Measurements from ENCODE around the gene FAM200C. TPM values are rescaled to one million over a fixed set of nuclear protein-coding genes. Genes with fewer than 3 reads are reported as not detected.

The FAM200C gene
- total RNA-seq, 5 donors from 2014 or later (not counting 1 experiment from before 2014, with no cell fraction given): 0.12 to 0.76 (median 0.58) TPM; not detected in 1

- Mint-ChIP-seq H3K27ac (no peak overlapping the region), H3K4me3 (no peak overlapping the region), H3K36me3 (peaks cover 9% of the 10 kb centered on the region), H3K9me3 (peaks cover 9 to 22% (median 10%) of the 10 kb centered on the region in 3 donors), H3K4me1 (no peaks in the 10 kb centered on the region), H3K27me3 (peaks cover 8 to 9% of the 10 kb centered on the region in 2 donors)
- H3K27ac ChIP-seq (ENCODE audit: low read length): no peak overlapping the region
- H3K9me3 ChIP-seq: no peaks in the 10 kb centered on the region
- no peak for DNase-seq
- H3K4me1 ChIP-seq (ENCODE audit: control insufficient read depth in 1 of 2, extremely low read depth in 1 of 2, insufficient read depth in 2 of 2, low read length in 2 of 2): no peaks in the 10 kb centered on the region
- H3K27me3 ChIP-seq (replicated peaks in 1 of 2; ENCODE audit: control insufficient read depth in 2 of 2, extremely low read depth in 1 of 2, insufficient read depth in 2 of 2, low read length in 1 of 2): no peaks in the 10 kb centered on the region
- no CpG with 5 or more reads among the region's 1 CpG for WGBS (ENCODE audit: insufficient coverage)
- ATAC-seq (replicated peaks in 1 of 4): no peak
- ChIA-PET POLR2A (no interaction called here), CTCF (no interaction called here)
- H3K4me3 ChIP-seq (ENCODE audit: control insufficient read depth in 1 of 2, extremely low read depth in 1 of 2, low read length in 1 of 2): no peak overlapping the region
- no peaks in the 10 kb centered on the region for H3K36me3 ChIP-seq (ENCODE audit: control insufficient read depth in 2 of 2, extremely low read depth in 1 of 2, insufficient read depth in 1 of 2, low read length in 1 of 2)
Measured at GRCh38 chr5:160384681-160385080, 15.2 kb downstream of the FAM200C start.

- no peak overlapping the region for H3K4me3 ChIP-seq (ENCODE audit: control insufficient read depth in 1 of 2, extremely low read depth in 1 of 2, low read length in 1 of 2)
- Mint-ChIP-seq H3K27me3 (peaks cover 15% of the 10 kb centered on the region in 2 donors), H3K4me1 (no peaks in the 10 kb centered on the region), H3K27ac (no peak overlapping the region), H3K9me3 (peaks cover 0 to 9% (median 0%) of the 10 kb centered on the region in 3 donors), H3K4me3 (no peak overlapping the region), H3K36me3 (peaks cover under 1% of the 10 kb centered on the region)
- 66% methylated on average over 2 of the region's 3 CpGs for WGBS (ENCODE audit: insufficient coverage)
- ChIA-PET POLR2A (no interaction called here), CTCF (no interaction called here)
- ATAC-seq (replicated peaks in 1 of 4) (no peak), DNase-seq (no peak)
- H3K36me3 ChIP-seq (ENCODE audit: control insufficient read depth in 2 of 2, extremely low read depth in 1 of 2, insufficient read depth in 1 of 2, low read length in 1 of 2): no peaks in the 10 kb centered on the region
- no peak overlapping the region for H3K27ac ChIP-seq (ENCODE audit: low read length)
- H3K4me1 ChIP-seq (ENCODE audit: control insufficient read depth in 1 of 2, extremely low read depth in 1 of 2, insufficient read depth in 2 of 2, low read length in 2 of 2): no peaks in the 10 kb centered on the region
- H3K9me3 ChIP-seq: no peaks in the 10 kb centered on the region
- no peaks in the 10 kb centered on the region for H3K27me3 ChIP-seq (replicated peaks in 1 of 2; ENCODE audit: control insufficient read depth in 2 of 2, extremely low read depth in 1 of 2, insufficient read depth in 2 of 2, low read length in 1 of 2)
Measured at GRCh38 chr5:160382346-160382745, 17.5 kb downstream of the FAM200C start.

GRCh38 chr5:160380041-160380440, 19.8 kb downstream of the FAM200C start:
- Mint-ChIP-seq H3K4me1 (no peaks in the 10 kb centered on the region), H3K9me3 (no peaks in the 10 kb centered on the region), H3K4me3 (no peak overlapping the region), H3K27ac (no peak overlapping the region), H3K36me3 (no peaks in the 10 kb centered on the region), H3K27me3 (peaks cover 25 to 29% of the 10 kb centered on the region in 2 donors)
- DNase-seq (no peak), ATAC-seq (replicated peaks in 1 of 4) (no peak)
- Histone ChIP-seq H3K4me1 (ENCODE audit: control insufficient read depth in 1 of 2, extremely low read depth in 1 of 2, insufficient read depth in 2 of 2, low read length in 2 of 2) (no peaks in the 10 kb centered on the region), H3K4me3 (ENCODE audit: control insufficient read depth in 1 of 2, extremely low read depth in 1 of 2, low read length in 1 of 2) (no peak overlapping the region), H3K27me3 (replicated peaks in 1 of 2; ENCODE audit: control insufficient read depth in 2 of 2, extremely low read depth in 1 of 2, insufficient read depth in 2 of 2, low read length in 1 of 2) (no peaks in the 10 kb centered on the region), H3K9me3 (no peaks in the 10 kb centered on the region), H3K36me3 (ENCODE audit: control insufficient read depth in 2 of 2, extremely low read depth in 1 of 2, insufficient read depth in 1 of 2, low read length in 1 of 2) (no peaks in the 10 kb centered on the region), H3K27ac (ENCODE audit: low read length) (no peak overlapping the region)
- ChIA-PET CTCF (interaction anchor here (0.6 to 0.9 kb wide), 3 partner anchors 11 to 1107 kb away, joined by 3 to 4 read pairs (median 3); no protein-coding TSS in a partner anchor), POLR2A (interaction anchor here (0.5 kb wide), 2 partner anchors 9 to 42 kb away, joined by 3 to 5 read pairs; partner anchors contain the start of gene PTTG1 (in 1 of the 2))
- no CpG with 5 or more reads among the region's 2 CpGs for WGBS (ENCODE audit: insufficient coverage)

- H3K9me3 ChIP-seq: no peaks in the 10 kb centered on the region
- Mint-ChIP-seq H3K27ac (no peak overlapping the region), H3K4me3 (no peak overlapping the region), H3K9me3 (no peaks in the 10 kb centered on the region), H3K36me3 (no peaks in the 10 kb centered on the region), H3K4me1 (no peaks in the 10 kb centered on the region), H3K27me3 (peaks cover 30 to 31% of the 10 kb centered on the region in 2 donors)
- CTCF ChIA-PET: interaction anchor here (0.6 to 0.9 kb wide), 3 partner anchors 11 to 1106 kb away, joined by 3 to 4 read pairs (median 3); no protein-coding TSS in a partner anchor
- H3K27me3 ChIP-seq (replicated peaks in 1 of 2; ENCODE audit: control insufficient read depth in 2 of 2, extremely low read depth in 1 of 2, insufficient read depth in 2 of 2, low read length in 1 of 2): no peaks in the 10 kb centered on the region
- POLR2A ChIA-PET: no interaction called here
- no peak overlapping the region for H3K4me3 ChIP-seq (ENCODE audit: control insufficient read depth in 1 of 2, extremely low read depth in 1 of 2, low read length in 1 of 2)
- H3K4me1 ChIP-seq (ENCODE audit: control insufficient read depth in 1 of 2, extremely low read depth in 1 of 2, insufficient read depth in 2 of 2, low read length in 2 of 2): no peaks in the 10 kb centered on the region
- H3K36me3 ChIP-seq (ENCODE audit: control insufficient read depth in 2 of 2, extremely low read depth in 1 of 2, insufficient read depth in 1 of 2, low read length in 1 of 2): no peaks in the 10 kb centered on the region
- ATAC-seq (replicated peaks in 1 of 4) (no peak), DNase-seq (no peak)
- WGBS (ENCODE audit: insufficient coverage): 21% methylated on average over 2 of the region's 4 CpGs
- H3K27ac ChIP-seq (ENCODE audit: low read length): no peak overlapping the region
Measured at GRCh38 chr5:160379511-160379910, 20.3 kb downstream of the FAM200C start.

- Histone ChIP-seq H3K4me1 (ENCODE audit: control insufficient read depth in 1 of 2, extremely low read depth in 1 of 2, insufficient read depth in 2 of 2, low read length in 2 of 2) (no peaks in the 10 kb centered on the region), H3K36me3 (ENCODE audit: control insufficient read depth in 2 of 2, extremely low read depth in 1 of 2, insufficient read depth in 1 of 2, low read length in 1 of 2) (no peaks in the 10 kb centered on the region), H3K4me3 (ENCODE audit: control insufficient read depth in 1 of 2, extremely low read depth in 1 of 2, low read length in 1 of 2) (no peak overlapping the region), H3K9me3 (no peaks in the 10 kb centered on the region), H3K27me3 (replicated peaks in 1 of 2; ENCODE audit: control insufficient read depth in 2 of 2, extremely low read depth in 1 of 2, insufficient read depth in 2 of 2, low read length in 1 of 2) (no peaks in the 10 kb centered on the region), H3K27ac (ENCODE audit: low read length) (no peak overlapping the region)
- WGBS (ENCODE audit: insufficient coverage): no CpG with 5 or more reads among the region's 2 CpGs
- no peak for DNase-seq
- H3K4me3 Mint-ChIP-seq: no peak overlapping the region
- ChIA-PET POLR2A (no interaction called here), CTCF (no interaction called here)
- H3K36me3 Mint-ChIP-seq: no peaks in the 10 kb centered on the region
- no peaks in the 10 kb centered on the region for H3K9me3 Mint-ChIP-seq
- no peak overlapping the region for H3K27ac Mint-ChIP-seq
- peaks cover 31 to 40% of the 10 kb centered on the region in 2 donors for H3K27me3 Mint-ChIP-seq
- H3K4me1 Mint-ChIP-seq: no peaks in the 10 kb centered on the region
- ATAC-seq (replicated peaks in 1 of 4): no peak
Measured at GRCh38 chr5:160378330-160378729, 21.5 kb downstream of the FAM200C start.

- Mint-ChIP-seq H3K9me3 (no peaks in the 10 kb centered on the region), H3K27ac (no peak overlapping the region), H3K27me3 (peaks cover 37 to 47% of the 10 kb centered on the region in 2 donors), H3K36me3 (no peaks in the 10 kb centered on the region), H3K4me1 (no peaks in the 10 kb centered on the region), H3K4me3 (no peak overlapping the region)
- Histone ChIP-seq H3K4me1 (ENCODE audit: control insufficient read depth in 1 of 2, extremely low read depth in 1 of 2, insufficient read depth in 2 of 2, low read length in 2 of 2) (no peaks in the 10 kb centered on the region), H3K9me3 (no peaks in the 10 kb centered on the region), H3K27ac (ENCODE audit: low read length) (no peak overlapping the region), H3K27me3 (replicated peaks in 1 of 2; ENCODE audit: control insufficient read depth in 2 of 2, extremely low read depth in 1 of 2, insufficient read depth in 2 of 2, low read length in 1 of 2) (no peaks in the 10 kb centered on the region), H3K4me3 (ENCODE audit: control insufficient read depth in 1 of 2, extremely low read depth in 1 of 2, low read length in 1 of 2) (no peak overlapping the region), H3K36me3 (ENCODE audit: control insufficient read depth in 2 of 2, extremely low read depth in 1 of 2, insufficient read depth in 1 of 2, low read length in 1 of 2) (no peaks in the 10 kb centered on the region)
- no peak for ATAC-seq (replicated peaks in 1 of 4)
- ChIA-PET CTCF (interaction anchor here (0.6 to 1.1 kb wide), 6 partner anchors 13 to 542 kb away, joined by 4 to 6 read pairs (median 5); no protein-coding TSS in a partner anchor), POLR2A (interaction anchor here in 1 of 2 donors (0.7 kb wide), 1 partner anchor 343 kb away, joined by 3 read pairs; no protein-coding TSS in a partner anchor)
- no peak for DNase-seq
- 67% methylated on average over 1 of the region's 5 CpGs for WGBS (ENCODE audit: insufficient coverage)
Measured at GRCh38 chr5:160377651-160378050, 22.2 kb downstream of the FAM200C start.
